Measurements from ENCODE around the gene SLC28A3.

SLC28A3 gene

DNA sequence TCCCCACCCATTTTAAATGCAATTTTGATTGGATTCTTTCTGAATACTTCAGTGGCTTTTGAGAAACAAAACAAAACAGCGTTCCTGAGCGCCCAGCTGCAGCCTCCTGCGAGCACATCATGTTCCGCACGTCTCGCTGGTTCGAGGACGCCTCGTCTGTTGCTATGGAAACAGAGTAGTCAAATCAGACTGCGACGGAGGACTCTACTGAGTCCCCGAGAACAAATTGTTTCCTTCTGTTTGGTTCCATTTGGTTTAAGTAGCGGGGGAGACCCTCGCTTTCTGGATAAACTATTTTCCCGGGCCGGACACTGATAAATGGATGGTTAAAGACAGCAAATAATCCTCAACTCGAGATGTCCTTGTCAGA is 69.0 kb downstream of the SLC28A3 start:
- Histone ChIP-seq H3K27me3 (ENCODE audit: control insufficient read depth in 1 of 2, insufficient read depth in 1 of 2, low read length in 2 of 2) (peaks cover 0 to 9% of the 10 kb centered on the region in 2 experiments), H3K36me3 (ENCODE audit: control insufficient read depth in 1 of 2, insufficient read depth in 2 of 2, low read depth in 1 of 2, low read length in 2 of 2) (no peaks in the 10 kb centered on the region), H3K4me3 (ENCODE audit: insufficient read depth in 1 of 2, low read depth in 1 of 2, low read length in 2 of 2) (peak overlapping the region in 1 of 2 experiments; percentile 75), H3K4ac (ENCODE audit: low read depth in 1 of 2, low read length in 2 of 2) (no peak overlapping the region), H3K79me1 (replicated peaks; ENCODE audit: low read length, poor library complexity, severe bottlenecking) (no peaks in the 10 kb centered on the region), H2BK12ac (ENCODE audit: low read length in 2 of 2) (no peak overlapping the region), H3K4me1 (ENCODE audit: control insufficient read depth, insufficient read depth, low read depth, low read length) (no peaks in the 10 kb centered on the region), H4K8ac (ENCODE audit: low read length) (no peak overlapping the region), H3K27ac (ENCODE audit: low read length, poor library complexity, severe bottlenecking) (no peak overlapping the region), H3K4me2 (ENCODE audit: low read length, poor library complexity, severe bottlenecking) (no peak overlapping the region), H2AFZ (ENCODE audit: low read depth, low read length) (no peak overlapping the region), H3K23ac (ENCODE audit: low read length in 2 of 2) (no peak overlapping the region), H2AK5ac (ENCODE audit: low read length, severe bottlenecking) (no peak overlapping the region), H3K14ac (ENCODE audit: low read length in 2 of 2) (no peak overlapping the region), H3K9ac (ENCODE audit: low read length) (peak overlapping the region; percentile 85), H2BK15ac (ENCODE audit: low read depth, poor library complexity, severe bottlenecking) (no peak overlapping the region), H3K9me3 (ENCODE audit: control insufficient read depth, low read length) (no peaks in the 10 kb centered on the region), H4K91ac (ENCODE audit: low read length) (no peak overlapping the region), H3K18ac (ENCODE audit: low read depth in 1 of 2, low read length in 2 of 2) (no peak overlapping the region), H2BK5ac (ENCODE audit: low read depth, low read length, poor library complexity, severe bottlenecking) (no peak overlapping the region), H2BK120ac (ENCODE audit: low read depth, low read length) (no peak overlapping the region)
- DNase-seq: peak; percentile 68
- WGBS: 3% methylated on average over 17 of the region's 17 CpGs

DNA sequence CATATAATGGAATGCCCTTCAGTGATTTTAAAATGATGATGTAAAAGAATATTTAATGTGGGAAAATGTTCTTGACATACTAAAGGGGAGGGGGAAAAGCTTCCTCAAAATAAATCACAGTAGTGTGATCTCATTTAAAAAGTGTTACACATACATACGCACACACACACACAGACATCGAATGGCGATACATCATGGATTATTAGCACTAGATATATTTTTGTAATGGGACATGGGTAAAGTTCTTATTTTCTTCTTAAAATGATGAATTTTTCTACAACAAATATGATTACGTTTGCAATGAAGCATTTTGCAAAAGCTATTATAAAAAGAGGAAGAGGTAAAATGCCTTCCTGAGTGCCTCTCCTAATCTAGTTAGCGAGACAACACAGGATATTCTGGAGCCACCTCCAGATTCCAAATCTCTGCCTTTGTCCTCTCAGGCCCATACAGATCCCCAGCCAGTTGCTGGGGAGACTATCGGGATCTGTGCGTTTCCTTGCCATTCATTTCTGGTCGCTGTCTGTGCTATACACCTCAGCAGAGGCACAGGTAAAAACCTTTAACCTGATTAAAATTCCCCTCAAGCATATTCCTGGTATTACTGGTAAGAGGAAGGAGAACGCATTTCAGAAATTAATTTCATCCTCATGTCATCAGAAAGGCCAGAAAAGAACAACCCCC is 69.6 kb downstream of the SLC28A3 start:
- peak overlapping the region in 1 of 2 experiments; percentile 75 for H3K4me3 ChIP-seq (ENCODE audit: insufficient read depth in 1 of 2, low read depth in 1 of 2, low read length in 2 of 2)
- H3K27me3 ChIP-seq (ENCODE audit: control insufficient read depth in 1 of 2, insufficient read depth in 1 of 2, low read length in 2 of 2): peaks cover 0 to 9% of the 10 kb centered on the region in 2 experiments
- H3K9ac ChIP-seq (ENCODE audit: low read length): peak overlapping the region; percentile 85
- no peak overlapping the region for H3K4ac ChIP-seq (ENCODE audit: low read depth in 1 of 2, low read length in 2 of 2)
- H2BK12ac ChIP-seq (ENCODE audit: low read length in 2 of 2): peak overlapping the region in 1 of 2 experiments; percentile 63
- H3K79me1 ChIP-seq (replicated peaks; ENCODE audit: low read length, poor library complexity, severe bottlenecking): no peaks in the 10 kb centered on the region
- H3K18ac ChIP-seq (ENCODE audit: low read depth in 1 of 2, low read length in 2 of 2): no peak overlapping the region
- H4K91ac ChIP-seq (ENCODE audit: low read length): no peak overlapping the region
- no peak overlapping the region for H2BK5ac ChIP-seq (ENCODE audit: low read depth, low read length, poor library complexity, severe bottlenecking)
- H3K14ac ChIP-seq (ENCODE audit: low read length in 2 of 2): no peak overlapping the region
- no peak for DNase-seq
- no peaks in the 10 kb centered on the region for H3K4me1 ChIP-seq (ENCODE audit: control insufficient read depth, insufficient read depth, low read depth, low read length)
- no peak overlapping the region for H2AFZ ChIP-seq (ENCODE audit: low read depth, low read length)
- H3K27ac ChIP-seq (ENCODE audit: low read length, poor library complexity, severe bottlenecking): no peak overlapping the region
- no peak overlapping the region for H2AK5ac ChIP-seq (ENCODE audit: low read length, severe bottlenecking)
- H3K23ac ChIP-seq (ENCODE audit: low read length in 2 of 2): no peak overlapping the region
- H2BK120ac ChIP-seq (ENCODE audit: low read depth, low read length): no peak overlapping the region
- no peaks in the 10 kb centered on the region for H3K9me3 ChIP-seq (ENCODE audit: control insufficient read depth, low read length)
- H4K8ac ChIP-seq (ENCODE audit: low read length): no peak overlapping the region
- 44% methylated on average over 6 of the region's 9 CpGs for WGBS
- no peaks in the 10 kb centered on the region for H3K36me3 ChIP-seq (ENCODE audit: control insufficient read depth in 1 of 2, insufficient read depth in 2 of 2, low read depth in 1 of 2, low read length in 2 of 2)
- no peak overlapping the region for H3K4me2 ChIP-seq (ENCODE audit: low read length, poor library complexity, severe bottlenecking)
- H2BK15ac ChIP-seq (ENCODE audit: low read depth, poor library complexity, severe bottlenecking): no peak overlapping the region

DNA sequence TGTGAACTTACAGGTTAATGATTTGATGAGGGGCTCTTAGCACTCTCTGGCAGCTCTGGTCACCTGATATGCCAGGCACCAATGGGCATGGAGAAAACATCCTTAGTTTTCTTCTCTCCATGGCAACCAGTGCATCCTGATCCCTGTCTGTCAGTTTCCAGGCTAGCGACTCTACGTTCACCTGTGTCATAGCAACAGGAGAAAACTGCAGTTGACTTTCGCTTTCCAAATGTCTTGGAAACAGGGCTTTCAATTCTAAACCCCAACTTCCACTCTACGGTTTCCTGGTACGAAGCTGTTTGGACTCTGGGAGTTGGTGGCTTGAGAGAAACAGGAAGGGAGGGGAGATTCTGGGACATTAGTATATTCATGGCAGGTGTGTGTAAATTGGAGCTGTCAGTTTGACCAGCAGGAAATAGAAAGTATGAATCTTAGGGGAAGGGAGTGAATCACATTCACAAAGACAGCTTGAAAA is 74.4 kb downstream of the SLC28A3 start:
- H3K27me3 ChIP-seq (ENCODE audit: control insufficient read depth in 1 of 2, insufficient read depth in 1 of 2, low read length in 2 of 2): no peaks in the 10 kb centered on the region
- no peak overlapping the region for H3K4me2 ChIP-seq (ENCODE audit: low read length, poor library complexity, severe bottlenecking)
- H3K14ac ChIP-seq (ENCODE audit: low read length in 2 of 2): no peak overlapping the region
- no peak overlapping the region for H3K18ac ChIP-seq (ENCODE audit: low read depth in 1 of 2, low read length in 2 of 2)
- no peaks in the 10 kb centered on the region for H3K36me3 ChIP-seq (ENCODE audit: control insufficient read depth in 1 of 2, insufficient read depth in 2 of 2, low read depth in 1 of 2, low read length in 2 of 2)
- H3K4me3 ChIP-seq (ENCODE audit: insufficient read depth in 1 of 2, low read depth in 1 of 2, low read length in 2 of 2): no peak overlapping the region
- peak overlapping the region; percentile 14 for H2BK5ac ChIP-seq (ENCODE audit: low read depth, low read length, poor library complexity, severe bottlenecking)
- H2BK15ac ChIP-seq (ENCODE audit: low read depth, poor library complexity, severe bottlenecking): no peak overlapping the region
- no peaks in the 10 kb centered on the region for H3K9me3 ChIP-seq (ENCODE audit: control insufficient read depth, low read length)
- H2BK120ac ChIP-seq (ENCODE audit: low read depth, low read length): no peak overlapping the region
- no peak overlapping the region for H4K91ac ChIP-seq (ENCODE audit: low read length)
- no peak overlapping the region for H2AK5ac ChIP-seq (ENCODE audit: low read length, severe bottlenecking)
- WGBS: 82% methylated on average over 4 of the region's 5 CpGs
- H2BK12ac ChIP-seq (ENCODE audit: low read length in 2 of 2): no peak overlapping the region
- H3K4ac ChIP-seq (ENCODE audit: low read depth in 1 of 2, low read length in 2 of 2): no peak overlapping the region
- no peaks in the 10 kb centered on the region for H3K79me1 ChIP-seq (replicated peaks; ENCODE audit: low read length, poor library complexity, severe bottlenecking)
- no peak overlapping the region for H3K23ac ChIP-seq (ENCODE audit: low read length in 2 of 2)
- H3K4me1 ChIP-seq (ENCODE audit: control insufficient read depth, insufficient read depth, low read depth, low read length): no peaks in the 10 kb centered on the region
- no peak overlapping the region for H3K27ac ChIP-seq (ENCODE audit: low read length, poor library complexity, severe bottlenecking)
- DNase-seq: no peak
- H2AFZ ChIP-seq (ENCODE audit: low read depth, low read length): peak overlapping the region; percentile 27
- H3K9ac ChIP-seq (ENCODE audit: low read length): no peak overlapping the region
- no peak overlapping the region for H4K8ac ChIP-seq (ENCODE audit: low read length)

DNA sequence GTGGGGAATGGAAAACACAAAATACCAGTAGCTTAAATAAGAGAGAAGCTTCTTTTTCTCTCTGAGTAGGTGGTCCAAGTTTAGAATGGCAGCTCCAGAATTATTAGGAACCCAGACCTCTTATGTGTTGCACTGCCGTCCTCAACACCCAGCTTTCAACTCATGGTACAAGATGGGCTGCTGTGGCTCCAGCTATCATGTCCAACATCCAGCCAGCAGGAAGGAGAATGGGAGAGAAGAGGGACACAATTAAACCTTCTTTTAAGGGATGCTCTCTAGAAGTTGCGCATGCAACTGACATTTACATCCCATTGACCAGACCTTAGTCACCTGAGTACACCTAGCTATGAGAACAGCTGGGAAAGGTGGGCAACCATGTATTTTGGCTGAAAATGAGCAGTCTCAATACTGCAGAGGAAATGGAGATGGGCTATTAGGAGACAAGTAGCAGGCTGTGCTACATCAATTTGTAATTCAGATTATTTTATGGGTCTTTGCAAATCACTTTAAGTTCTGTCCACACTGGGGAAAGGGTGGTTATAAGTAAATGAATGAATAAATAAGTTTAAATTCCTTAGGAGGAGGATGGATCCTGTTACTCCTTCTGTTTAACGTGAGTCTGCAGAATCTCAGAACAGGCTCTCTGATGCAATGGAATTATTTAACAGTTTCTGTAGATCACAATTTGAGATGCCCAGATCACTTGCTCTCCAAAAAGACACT is 76.1 kb downstream of the SLC28A3 start:
- H2BK12ac ChIP-seq (ENCODE audit: low read length in 2 of 2): no peak overlapping the region
- 91% methylated on average over 3 of the region's 3 CpGs for WGBS
- H2BK15ac ChIP-seq (ENCODE audit: low read depth, poor library complexity, severe bottlenecking): no peak overlapping the region
- no peak overlapping the region for H4K91ac ChIP-seq (ENCODE audit: low read length)
- H3K4me1 ChIP-seq (ENCODE audit: control insufficient read depth, insufficient read depth, low read depth, low read length): no peaks in the 10 kb centered on the region
- H3K79me1 ChIP-seq (replicated peaks; ENCODE audit: low read length, poor library complexity, severe bottlenecking): no peaks in the 10 kb centered on the region
- H4K8ac ChIP-seq (ENCODE audit: low read length): no peak overlapping the region
- H3K9me3 ChIP-seq (ENCODE audit: control insufficient read depth, low read length): no peaks in the 10 kb centered on the region
- DNase-seq: no peak
- no peak overlapping the region for H3K14ac ChIP-seq (ENCODE audit: low read length in 2 of 2)
- H2AFZ ChIP-seq (ENCODE audit: low read depth, low read length): no peak overlapping the region
- no peak overlapping the region for H2BK5ac ChIP-seq (ENCODE audit: low read depth, low read length, poor library complexity, severe bottlenecking)
- no peak overlapping the region for H2BK120ac ChIP-seq (ENCODE audit: low read depth, low read length)
- no peak overlapping the region for H3K4me3 ChIP-seq (ENCODE audit: insufficient read depth in 1 of 2, low read depth in 1 of 2, low read length in 2 of 2)
- no peak overlapping the region for H3K27ac ChIP-seq (ENCODE audit: low read length, poor library complexity, severe bottlenecking)
- H3K23ac ChIP-seq (ENCODE audit: low read length in 2 of 2): no peak overlapping the region
- no peak overlapping the region for H2AK5ac ChIP-seq (ENCODE audit: low read length, severe bottlenecking)
- H3K4ac ChIP-seq (ENCODE audit: low read depth in 1 of 2, low read length in 2 of 2): no peak overlapping the region
- no peak overlapping the region for H3K18ac ChIP-seq (ENCODE audit: low read depth in 1 of 2, low read length in 2 of 2)
- H3K36me3 ChIP-seq (ENCODE audit: control insufficient read depth in 1 of 2, insufficient read depth in 2 of 2, low read depth in 1 of 2, low read length in 2 of 2): no peaks in the 10 kb centered on the region
- no peak overlapping the region for H3K4me2 ChIP-seq (ENCODE audit: low read length, poor library complexity, severe bottlenecking)
- H3K27me3 ChIP-seq (ENCODE audit: control insufficient read depth in 1 of 2, insufficient read depth in 1 of 2, low read length in 2 of 2): no peaks in the 10 kb centered on the region
- H3K9ac ChIP-seq (ENCODE audit: low read length): no peak overlapping the region

All from mesenchymal stem cell (in vitro differentiated cells and primary cell).